ENCODE measurements around the gene CRYBA1.

- TF ChIP-seq POLR2AphosphoS5 (IDR thresholded peaks at IDR 0.05; ENCODE audit: low read depth, low read length) (no peak), POLR2A (IDR thresholded peaks at IDR 0.05; ENCODE audit: low read depth, low read length) (no peak)
Observed at GRCh38 chr17:29292071-29292991, 45.7 kb downstream of the CRYBA1 start.
